Activated naive CD4-positive, alpha-beta T cell treated with anti-CD3 and anti-CD28 coated beads for 36 hours (primary cell): ENCODE results near the gene BHMT. TPM values are rescaled to one million over a fixed set of nuclear protein-coding genes. Genes with fewer than 3 reads are reported as not detected.

Experiments used
- CTCF ChIA-PET: fragments of 350-600 bp; sonication (Branson Sonifier 250); formaldehyde crosslinking; loops from one replicate; lab custom pipeline; 2021; ENCODE audit warnings: antibody characterized with exemption; lab: Charles Lee
- DNase-seq: peaks from one replicate; pipeline ENCODE4 v3.0.0-alpha.2; 2020
- H3K27ac Mint-ChIP-seq: one replicate; pipeline ENCODE4 v1.8.0; 2021; ENCODE audit warnings: mild to moderate bottlenecking, mixed read lengths
- H3K27me3 Mint-ChIP-seq: one replicate; pipeline ENCODE4 v1.8.0; 2021; ENCODE audit warnings: low read depth, mixed read lengths
- H3K36me3 Mint-ChIP-seq: one replicate; pipeline ENCODE4 v1.8.0; 2021; ENCODE audit warnings: low read depth, mixed read lengths
- H3K4me1 Mint-ChIP-seq: one replicate; pipeline ENCODE4 v1.8.0; 2021; ENCODE audit warnings: low read depth, mixed read lengths
- H3K4me3 Mint-ChIP-seq: one replicate; pipeline ENCODE4 v1.8.0; 2021; ENCODE audit warnings: mild to moderate bottlenecking, moderate library complexity, mixed read lengths
- H3K9me3 Mint-ChIP-seq: one replicate; pipeline ENCODE4 v1.8.0; 2021; ENCODE audit warnings: mixed read lengths
- intact Hi-C: fragments of 100-400 bp; cut with micrococcal nuclease; formaldehyde crosslinking; loops from one replicate; pipeline ENCODE4 v1.15.1; 2023
- total RNA-seq, 2 experiments: library from RNA; stranded (reverse); gene quantifications; one replicate each; pipeline ENCODE4 v1.2.3, GENCODE V29; 2021

Gene BHMT
- total RNA-seq, 2 experiments from 2014 or later, result not detected

- Mint-ChIP-seq H3K9me3 (no peaks in the 10 kb centered on the region), H3K36me3 (no peaks in the 10 kb centered on the region), H3K27ac (no peak overlapping the region), H3K4me3 (no peak overlapping the region), H3K27me3 (peaks cover 5% of the 10 kb centered on the region), H3K4me1 (no peaks in the 10 kb centered on the region)
- CTCF ChIA-PET, result interaction anchor here (0.7 to 1.2 kb wide), 2 partner anchors 93 to 1188 kb away, joined by 4 to 6 read pairs; no protein-coding TSS in a partner anchor
- DNase-seq, result peak; percentile 30
- intact Hi-C loops, result no loop called here
Observed at GRCh38 chr5:79120221-79120620, 8.6 kb downstream of the BHMT start.

- H3K27ac Mint-ChIP-seq, result no peak overlapping the region
- DNase-seq, result no peak
- CTCF ChIA-PET, result interaction anchor here (0.7 to 0.8 kb wide), 2 partner anchors 10 to 98 kb away, joined by 4 read pairs; no protein-coding TSS in a partner anchor
- intact Hi-C loops, result no loop called here
- H3K4me1 Mint-ChIP-seq, result no peaks in the 10 kb centered on the region
- peaks cover 3% of the 10 kb centered on the region for H3K27me3 Mint-ChIP-seq
- H3K9me3 Mint-ChIP-seq, result no peaks in the 10 kb centered on the region
- H3K4me3 Mint-ChIP-seq, result no peak overlapping the region
- no peaks in the 10 kb centered on the region for H3K36me3 Mint-ChIP-seq
Observed at GRCh38 chr5:79122973-79123372, 11.4 kb downstream of the BHMT start.

- no peaks in the 10 kb centered on the region for H3K4me1 Mint-ChIP-seq
- no peaks in the 10 kb centered on the region for H3K9me3 Mint-ChIP-seq
- intact Hi-C loops, result no loop called here
- no peak overlapping the region for H3K27ac Mint-ChIP-seq
- H3K27me3 Mint-ChIP-seq, result peaks cover 3% of the 10 kb centered on the region
- H3K4me3 Mint-ChIP-seq, result no peak overlapping the region
- H3K36me3 Mint-ChIP-seq, result no peaks in the 10 kb centered on the region
- CTCF ChIA-PET, result interaction anchor here (0.6 to 11.8 kb wide), 4 partner anchors 9 to 1689 kb away, joined by 3 to 312 read pairs (median 4); no protein-coding TSS in a partner anchor
- no peak for DNase-seq
Observed at GRCh38 chr5:79124607-79125006, 13.0 kb downstream of the BHMT start.

DNA sequence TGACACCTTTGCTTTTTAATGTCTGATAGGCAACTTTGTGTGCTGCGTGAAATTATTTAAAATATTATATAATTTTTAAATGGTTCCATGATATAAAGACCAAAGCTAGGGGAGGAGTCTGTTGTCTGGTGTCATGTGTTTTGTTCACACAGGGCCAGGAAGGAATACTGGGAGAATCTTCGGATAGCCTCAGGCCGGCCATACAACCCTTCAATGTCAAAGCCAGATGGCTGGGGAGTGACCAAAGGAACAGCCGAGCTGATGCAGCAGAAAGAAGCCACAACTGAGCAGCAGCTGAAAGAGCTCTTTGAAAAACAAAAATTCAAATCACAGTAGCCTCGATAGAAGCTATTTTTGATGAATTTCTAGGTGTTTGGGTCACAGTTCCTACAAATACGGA lies 19.2 kb downstream of the BHMT start:
- Mint-ChIP-seq H3K9me3 (no peaks in the 10 kb centered on the region), H3K27me3 (peaks cover 4% of the 10 kb centered on the region), H3K36me3 (no peaks in the 10 kb centered on the region), H3K27ac (no peak overlapping the region), H3K4me1 (peaks cover 12% of the 10 kb centered on the region), H3K4me3 (no peak overlapping the region)
- intact Hi-C loops, result loop anchor here (5.0 kb wide), 2 partner anchors 243 to 808 kb away; no protein-coding TSS in a partner anchor
- CTCF ChIA-PET, result interaction anchor here (1.0 to 11.8 kb wide), 3 partner anchors 104 to 334 kb away, joined by 3 to 312 read pairs (median 95); no protein-coding TSS in a partner anchor
- no peak for DNase-seq

DNA sequence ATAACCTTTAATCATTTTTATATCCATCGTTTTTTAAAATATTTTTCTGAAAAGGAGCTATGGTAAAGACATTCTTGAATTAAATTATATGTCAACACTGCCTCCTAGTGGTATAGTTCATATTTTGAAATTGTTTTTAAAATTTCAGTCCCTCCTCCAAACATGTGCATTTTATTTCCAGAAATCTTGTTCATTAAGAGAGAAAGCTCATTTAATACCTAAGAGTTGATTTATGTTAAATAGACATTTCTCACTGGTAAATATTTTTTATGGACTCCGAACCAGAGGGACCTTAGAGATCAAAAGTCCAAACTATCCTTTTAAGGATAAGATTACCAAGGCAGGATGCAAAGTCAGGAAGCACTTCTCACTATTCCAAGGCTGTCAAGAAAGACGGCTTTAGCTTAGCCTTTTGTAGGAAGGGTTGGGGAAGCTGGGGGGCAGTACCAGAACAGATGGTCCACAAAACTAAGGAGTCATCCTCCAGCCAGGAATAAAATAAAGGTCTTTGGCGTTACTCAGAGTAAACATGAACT lies 21.6 kb downstream of the BHMT start:
- Mint-ChIP-seq H3K27ac (peak overlapping the region; percentile 42), H3K36me3 (no peaks in the 10 kb centered on the region), H3K9me3 (no peaks in the 10 kb centered on the region), H3K4me1 (peaks cover 12% of the 10 kb centered on the region), H3K4me3 (peak overlapping the region; percentile 67), H3K27me3 (peaks cover 4% of the 10 kb centered on the region)
- CTCF ChIA-PET, result interaction anchor here (0.5 to 11.8 kb wide), 52 partner anchors 8 to 1889 kb away, joined by 3 to 312 read pairs (median 4); partner anchors contain the start of genes ARSB and HOMER1
- DNase-seq, result no peak
- intact Hi-C loops, result loop anchor here (1.0 to 5.0 kb wide), 11 partner anchors 22 to 950 kb away; partner anchors contain the start of gene BHMT

- H3K9me3 Mint-ChIP-seq, result no peaks in the 10 kb centered on the region
- H3K36me3 Mint-ChIP-seq, result no peaks in the 10 kb centered on the region
- intact Hi-C loops, result loop anchor here (1.0 to 5.0 kb wide), 11 partner anchors 23 to 949 kb away; partner anchors contain the start of gene BHMT
- H3K4me1 Mint-ChIP-seq, result peaks cover 12% of the 10 kb centered on the region
- peak; percentile 88 for DNase-seq
- peaks cover 4% of the 10 kb centered on the region for H3K27me3 Mint-ChIP-seq
- peak overlapping the region; percentile 67 for H3K4me3 Mint-ChIP-seq
- peak overlapping the region; percentile 52 for H3K27ac Mint-ChIP-seq
- CTCF ChIA-PET, result interaction anchor here (0.6 to 11.8 kb wide), 41 partner anchors 9 to 949 kb away, joined by 3 to 312 read pairs (median 4); partner anchors contain the start of genes ARSB and HOMER1
Observed at GRCh38 chr5:79133657-79134451, 22.2 kb downstream of the BHMT start.

DNA sequence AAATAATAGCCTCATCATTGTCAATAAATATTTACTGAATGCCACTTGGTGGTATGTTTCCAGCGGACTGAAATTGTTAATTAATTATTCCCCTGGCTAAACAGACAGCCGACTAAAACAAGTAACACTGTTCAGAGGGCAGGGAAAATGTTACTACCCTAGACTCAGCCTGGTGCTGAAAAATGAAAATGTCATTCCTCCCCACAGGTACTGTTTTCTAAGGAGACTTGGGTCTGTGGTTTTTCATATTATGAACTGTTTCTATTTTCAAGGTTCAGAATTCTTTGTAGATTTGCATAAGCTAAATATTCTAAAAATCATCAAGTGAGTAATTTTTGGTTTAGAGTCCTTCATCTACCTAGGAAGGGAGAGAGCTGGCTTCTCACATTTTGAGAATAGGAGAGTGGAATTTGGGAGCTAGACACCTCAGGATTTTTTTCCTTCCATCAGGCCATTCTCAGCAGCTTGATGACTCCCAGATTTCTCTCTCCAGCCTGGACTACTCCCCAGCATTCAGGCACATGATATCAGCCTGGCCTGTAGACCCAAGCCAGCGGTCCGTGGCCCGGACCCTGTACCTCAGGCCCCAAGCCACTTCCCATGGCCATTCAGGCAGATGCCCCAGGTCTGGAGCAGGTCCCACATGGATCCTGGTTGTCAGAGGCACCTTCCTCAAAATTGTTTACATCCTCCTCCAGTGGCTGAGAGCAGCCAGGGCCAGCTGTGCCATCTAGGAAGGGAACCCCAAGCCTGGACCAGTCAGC lies 24.4 kb downstream of the BHMT start:
- Mint-ChIP-seq H3K4me3 (no peak overlapping the region), H3K27ac (no peak overlapping the region), H3K27me3 (peaks cover 4% of the 10 kb centered on the region), H3K9me3 (peaks cover 7% of the 10 kb centered on the region), H3K36me3 (no peaks in the 10 kb centered on the region), H3K4me1 (peaks cover 12% of the 10 kb centered on the region)
- no peak for DNase-seq
- CTCF ChIA-PET, result interaction anchor here (0.6 to 11.8 kb wide), 5 partner anchors 8 to 400 kb away, joined by 3 to 312 read pairs (median 4); no protein-coding TSS in a partner anchor
- intact Hi-C loops, result no loop called here

GRCh38 chr5:79136618-79137017 lies 25.0 kb downstream of the BHMT start:
- Mint-ChIP-seq H3K36me3 (no peaks in the 10 kb centered on the region), H3K9me3 (peaks cover 7% of the 10 kb centered on the region), H3K4me3 (no peak overlapping the region), H3K27me3 (peaks cover 4% of the 10 kb centered on the region), H3K4me1 (peaks cover 12% of the 10 kb centered on the region), H3K27ac (no peak overlapping the region)
- CTCF ChIA-PET, result no interaction called here
- no peak for DNase-seq
- intact Hi-C loops, result no loop called here

DNA sequence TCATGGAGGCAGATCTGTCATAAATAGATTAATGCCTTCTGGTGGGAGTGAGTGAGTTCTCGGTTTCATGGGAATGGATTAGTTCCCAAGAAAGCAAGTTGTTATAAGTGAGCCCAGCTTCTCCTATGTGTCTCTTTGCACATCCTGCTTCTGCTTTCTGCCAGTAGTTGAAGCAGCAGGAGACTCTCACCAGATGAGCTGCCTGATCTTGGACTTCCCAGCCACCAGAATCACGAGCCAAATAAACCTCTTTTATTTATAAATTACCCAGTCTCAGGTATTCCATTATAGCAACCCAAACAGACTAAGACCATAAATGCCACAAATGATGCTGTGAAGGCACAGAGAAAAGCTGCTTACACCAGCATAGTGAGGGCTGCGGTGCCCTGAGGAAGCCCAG lies 28.9 kb downstream of the BHMT start:
- Mint-ChIP-seq H3K4me1 (no peaks in the 10 kb centered on the region), H3K27ac (no peak overlapping the region), H3K36me3 (no peaks in the 10 kb centered on the region), H3K4me3 (no peak overlapping the region), H3K9me3 (peaks cover 7% of the 10 kb centered on the region), H3K27me3 (peaks cover 6% of the 10 kb centered on the region)
- DNase-seq, result no peak
- intact Hi-C loops, result no loop called here
- CTCF ChIA-PET, result interaction anchor here (1.3 kb wide), 1 partner anchor 119 kb away, joined by 3 read pairs; no protein-coding TSS in a partner anchor

DNA sequence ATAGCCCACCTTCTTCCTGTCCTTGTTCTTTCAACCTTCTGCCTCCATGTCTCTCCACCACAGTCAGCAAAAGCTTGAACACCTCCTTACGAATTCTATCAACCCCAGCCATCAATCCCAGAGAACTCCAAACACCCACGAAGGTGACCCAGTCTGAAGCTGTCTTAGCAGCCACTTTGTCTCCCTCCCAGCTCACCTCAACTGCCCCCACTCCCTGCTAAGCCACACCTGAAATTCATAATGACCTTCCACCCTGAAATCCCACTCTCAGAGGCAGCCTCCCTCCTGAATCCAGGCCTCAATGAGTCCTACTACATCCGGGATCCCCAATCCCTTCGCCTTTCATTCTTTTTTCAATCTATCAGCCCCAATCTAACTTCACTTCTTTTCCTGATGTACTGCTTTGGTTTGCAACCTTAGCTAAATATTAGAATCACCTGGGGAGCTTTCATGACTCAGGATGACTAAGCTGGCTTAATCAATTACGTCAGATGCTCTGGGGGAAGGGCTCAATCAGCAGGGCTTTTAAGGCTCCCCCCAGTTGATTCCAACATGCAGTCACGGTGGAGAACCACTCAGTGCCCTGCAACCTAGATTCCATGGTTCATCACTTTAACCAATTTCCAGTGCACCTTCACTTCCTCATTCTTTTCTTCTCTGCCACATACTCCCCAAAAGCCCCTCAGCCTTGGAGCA lies 32.2 kb downstream of the BHMT start:
- DNase-seq, result no peak
- CTCF ChIA-PET, result interaction anchor here (1.5 to 3.4 kb wide), 3 partner anchors 9 to 119 kb away, joined by 3 to 19 read pairs (median 6); no protein-coding TSS in a partner anchor

DNA sequence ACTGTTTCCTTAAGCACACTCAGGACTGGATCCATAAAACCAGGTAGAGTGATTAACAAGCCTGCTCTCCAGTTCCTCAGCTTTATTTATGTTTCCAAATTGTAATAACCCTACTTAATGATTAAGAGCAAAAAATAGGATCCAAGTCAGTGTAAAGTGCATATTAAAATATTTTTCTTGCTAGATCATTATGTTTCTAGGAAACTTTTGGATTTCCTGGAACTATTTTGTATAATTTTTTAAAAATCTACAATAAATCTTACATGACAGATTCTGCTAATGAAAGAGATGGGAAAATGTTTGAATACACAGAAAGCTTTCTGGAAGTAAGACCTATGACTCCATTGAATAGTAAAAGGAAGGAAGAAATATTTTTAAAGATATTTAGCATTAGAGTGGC lies 35.5 kb downstream of the BHMT start:
- no peak for DNase-seq
- H3K36me3 Mint-ChIP-seq, result no peaks in the 10 kb centered on the region
- H3K27me3 Mint-ChIP-seq, result peaks cover 8% of the 10 kb centered on the region
- no peaks in the 10 kb centered on the region for H3K4me1 Mint-ChIP-seq
- H3K9me3 Mint-ChIP-seq, result no peaks in the 10 kb centered on the region
- H3K4me3 Mint-ChIP-seq, result no peak overlapping the region
- CTCF ChIA-PET, result interaction anchor here (0.6 kb wide), 1 partner anchor 286 kb away, joined by 3 read pairs; no protein-coding TSS in a partner anchor
- no peak overlapping the region for H3K27ac Mint-ChIP-seq
- intact Hi-C loops, result no loop called here

More for the DNA sequence above, 32.2 kb downstream of the BHMT start:
- no peaks in the 10 kb centered on the region for H3K36me3 Mint-ChIP-seq
- intact Hi-C loops, result no loop called here
- no peak overlapping the region for H3K4me3 Mint-ChIP-seq
- H3K27ac Mint-ChIP-seq, result no peak overlapping the region
- H3K27me3 Mint-ChIP-seq, result peaks cover 8% of the 10 kb centered on the region
- H3K4me1 Mint-ChIP-seq, result no peaks in the 10 kb centered on the region
- H3K9me3 Mint-ChIP-seq, result peaks cover 7% of the 10 kb centered on the region
